ENCODE measurements around the gene GNAQ. TPM values are rescaled to one million over a fixed set of nuclear protein-coding genes. Genes with fewer than 3 reads are reported as not detected.

GNAQ gene
- total RNA-seq, 1 experiment from 2014 or later, result 38.2 TPM

DNA sequence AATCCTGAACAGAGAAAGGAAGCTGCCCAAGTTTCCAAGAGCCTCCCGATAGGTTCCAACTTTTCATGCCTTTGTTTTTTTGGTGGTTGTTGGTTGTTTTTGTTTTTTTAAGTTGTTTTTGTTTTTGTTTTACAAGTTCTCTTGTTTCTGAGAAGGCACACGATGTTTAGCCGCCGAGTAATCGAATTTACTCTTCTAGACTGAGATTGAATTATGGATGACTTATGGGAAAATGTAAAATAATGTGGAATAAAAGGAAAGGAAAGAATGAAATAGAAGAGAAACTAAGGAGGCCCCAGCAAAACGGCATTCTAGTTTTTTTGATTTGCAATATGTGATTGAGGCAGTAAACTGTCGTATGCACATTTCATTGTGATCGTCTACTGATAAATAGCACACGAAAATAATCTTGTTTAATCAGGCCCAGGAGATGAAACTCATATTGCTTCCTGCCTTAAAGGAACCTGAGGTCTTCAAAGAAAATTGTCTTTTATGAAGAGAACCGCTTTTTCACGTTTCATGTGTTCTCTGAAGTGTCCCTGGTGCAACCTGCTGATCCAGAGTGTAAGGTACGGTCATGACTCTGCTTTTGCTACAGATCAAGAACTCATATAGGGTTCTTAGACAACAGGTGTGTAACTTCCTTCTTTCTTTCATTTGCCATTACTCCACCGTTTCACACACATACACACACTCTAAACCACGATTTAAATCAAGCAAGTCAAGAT lies 1.3 kb upstream of the GNAQ start:
- Mint-ChIP-seq H3K4me3 (ENCODE audit: unreplicated experiment) (peak overlapping the region; percentile 87), H3K4me1 (ENCODE audit: insufficient read depth, unreplicated experiment) (peaks cover 37% of the 10 kb centered on the region), H3K9me3 (ENCODE audit: unreplicated experiment) (no peaks in the 10 kb centered on the region), H3K36me3 (ENCODE audit: insufficient read depth, unreplicated experiment) (no peaks in the 10 kb centered on the region), H3K27me3 (ENCODE audit: insufficient read depth, unreplicated experiment) (no peaks in the 10 kb centered on the region), H3K27ac (ENCODE audit: low read depth, unreplicated experiment) (peak overlapping the region; percentile 92)
- TF ChIP-seq, protein P1, sequence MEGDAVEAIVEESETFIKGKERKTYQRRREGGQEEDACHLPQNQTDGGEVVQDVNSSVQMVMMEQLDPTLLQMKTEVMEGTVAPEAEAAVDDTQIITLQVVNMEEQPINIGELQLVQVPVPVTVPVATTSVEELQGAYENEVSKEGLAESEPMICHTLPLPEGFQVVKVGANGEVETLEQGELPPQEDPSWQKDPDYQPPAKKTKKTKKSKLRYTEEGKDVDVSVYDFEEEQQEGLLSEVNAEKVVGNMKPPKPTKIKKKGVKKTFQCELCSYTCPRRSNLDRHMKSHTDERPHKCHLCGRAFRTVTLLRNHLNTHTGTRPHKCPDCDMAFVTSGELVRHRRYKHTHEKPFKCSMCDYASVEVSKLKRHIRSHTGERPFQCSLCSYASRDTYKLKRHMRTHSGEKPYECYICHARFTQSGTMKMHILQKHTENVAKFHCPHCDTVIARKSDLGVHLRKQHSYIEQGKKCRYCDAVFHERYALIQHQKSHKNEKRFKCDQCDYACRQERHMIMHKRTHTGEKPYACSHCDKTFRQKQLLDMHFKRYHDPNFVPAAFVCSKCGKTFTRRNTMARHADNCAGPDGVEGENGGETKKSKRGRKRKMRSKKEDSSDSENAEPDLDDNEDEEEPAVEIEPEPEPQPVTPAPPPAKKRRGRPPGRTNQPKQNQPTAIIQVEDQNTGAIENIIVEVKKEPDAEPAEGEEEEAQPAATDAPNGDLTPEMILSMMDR (IDR thresholded peaks at IDR 0.05; ENCODE audit: unreplicated experiment), result no peak
- intact Hi-C loops (cut with micrococcal nuclease), result loop anchor here (10.0 kb wide), 2 partner anchors 202 to 238 kb away; partner anchors contain the start of gene CEP78
- TSS peak; percentile 89 for BruUV-seq (replicated peaks)
- POLR2A ChIA-PET, result interaction anchor here (0.5 to 2.4 kb wide), 20 partner anchors 9 to 1780 kb away, joined by 3 to 25 read pairs (median 3); no protein-coding TSS in a partner anchor
- CTCF ChIA-PET, result interaction anchor here (0.6 to 4.9 kb wide), 5 partner anchors 51 to 254 kb away, joined by 3 to 64 read pairs (median 5); no protein-coding TSS in a partner anchor
- DNase-seq (ENCODE audit: unreplicated experiment), result no peak

DNA sequence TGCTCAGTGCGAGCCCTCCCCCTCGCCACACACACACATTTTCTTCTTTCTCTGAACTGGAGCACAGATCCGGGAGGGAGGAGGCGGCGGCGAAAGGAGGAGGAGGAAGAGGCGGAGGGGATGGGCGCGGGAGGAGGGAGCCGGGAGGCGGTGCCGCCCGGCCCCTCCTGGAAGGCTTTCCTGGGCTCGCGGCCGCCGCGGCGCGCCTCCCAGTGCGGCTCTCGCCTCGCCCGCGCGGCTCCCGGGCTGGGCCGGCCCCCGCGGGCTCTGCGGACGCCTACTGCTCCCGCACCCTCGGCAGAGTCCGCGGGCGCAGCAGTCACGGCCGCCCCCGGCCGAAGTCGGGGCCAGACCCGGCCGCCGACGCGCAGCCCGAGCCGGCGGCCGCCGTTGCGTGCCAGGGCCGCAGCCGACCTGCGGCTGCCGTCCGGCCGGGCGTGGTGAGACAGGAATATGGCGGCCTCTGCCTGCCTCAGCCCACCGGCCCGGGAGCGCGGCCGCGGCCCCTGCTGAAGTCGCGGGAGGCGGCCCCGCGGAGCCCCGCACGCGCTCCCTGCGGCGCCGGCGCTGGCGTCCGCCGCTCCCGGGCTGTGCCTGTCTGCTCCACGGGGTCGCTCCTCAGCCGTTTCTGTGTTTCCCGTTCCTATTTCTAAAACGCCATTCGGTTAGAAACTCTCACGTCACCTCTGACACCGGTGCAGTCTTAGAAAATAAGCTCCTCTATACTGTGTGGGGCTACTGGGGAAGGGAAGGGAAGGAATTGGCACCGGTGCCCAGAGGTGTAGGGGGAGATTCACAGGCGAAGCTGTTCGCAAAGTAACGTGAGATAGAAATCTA lies 500 bp upstream of the GNAQ start:
- Mint-ChIP-seq H3K27ac (ENCODE audit: low read depth, unreplicated experiment) (peak overlapping the region; percentile 92), H3K36me3 (ENCODE audit: insufficient read depth, unreplicated experiment) (no peaks in the 10 kb centered on the region), H3K4me1 (ENCODE audit: insufficient read depth, unreplicated experiment) (peaks cover 37% of the 10 kb centered on the region), H3K4me3 (ENCODE audit: unreplicated experiment) (peak overlapping the region; percentile 87), H3K27me3 (ENCODE audit: insufficient read depth, unreplicated experiment) (no peaks in the 10 kb centered on the region), H3K9me3 (ENCODE audit: unreplicated experiment) (no peaks in the 10 kb centered on the region)
- no TSS peak for BruUV-seq (replicated peaks)
- ChIA-PET CTCF (interaction anchor here (0.6 to 4.9 kb wide), 4 partner anchors 50 to 273 kb away, joined by 3 to 64 read pairs (median 5); no protein-coding TSS in a partner anchor), POLR2A (interaction anchor here (0.5 to 2.4 kb wide), 22 partner anchors 10 to 1781 kb away, joined by 3 to 25 read pairs (median 3); no protein-coding TSS in a partner anchor)
- peak; percentile 91 for DNase-seq (ENCODE audit: unreplicated experiment)
- intact Hi-C loops (cut with micrococcal nuclease), result loop anchor here (10.0 kb wide), 2 partner anchors 203 to 237 kb away; partner anchors contain the start of gene CEP78
- TF ChIP-seq, protein P1 (IDR thresholded peaks at IDR 0.05; ENCODE audit: unreplicated experiment), result no peak

DNA sequence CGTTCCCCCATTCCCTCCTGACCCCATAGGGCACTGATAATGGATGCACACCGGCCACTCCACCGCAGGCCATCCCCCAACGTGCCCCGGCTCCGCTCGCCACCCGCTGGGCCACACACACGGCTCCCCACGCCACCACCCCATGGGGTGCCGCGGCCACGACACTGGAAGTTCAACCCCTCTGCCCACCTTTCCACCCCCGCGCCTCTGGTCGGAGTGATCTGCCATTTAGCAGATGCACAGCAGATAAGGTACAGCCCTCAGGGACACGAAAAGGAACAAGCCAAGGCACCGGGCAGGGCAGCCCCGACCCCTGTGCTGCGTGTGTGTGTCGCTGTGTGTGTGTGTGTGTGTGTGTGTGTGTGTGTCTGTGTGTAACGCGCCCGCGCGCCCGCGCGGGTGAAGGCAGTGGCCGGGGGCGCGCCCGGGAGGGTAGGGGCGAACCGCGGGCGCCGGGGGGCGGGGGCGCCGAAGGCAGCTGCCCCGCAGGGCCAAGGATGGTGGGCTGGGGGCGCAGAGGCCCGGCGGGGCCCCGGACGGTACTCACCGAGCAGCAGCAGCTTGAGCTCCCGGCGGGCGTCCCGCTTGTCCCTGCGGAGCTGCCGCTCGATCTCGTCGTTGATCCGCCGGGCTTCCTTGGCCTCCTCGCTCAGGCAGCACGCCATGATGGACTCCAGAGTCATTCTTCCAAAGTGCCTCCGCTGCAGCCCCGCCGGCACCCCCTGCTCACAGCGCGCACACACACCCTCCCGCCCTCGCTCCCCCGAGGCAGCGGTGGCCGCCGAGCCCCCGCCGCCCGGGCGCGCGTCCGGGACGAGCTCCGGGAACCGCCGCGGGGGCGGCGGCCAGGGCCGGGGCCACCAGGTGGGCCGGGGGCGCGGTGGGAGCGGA lies 813 bp downstream of the GNAQ start:
- Mint-ChIP-seq H3K4me3 (ENCODE audit: unreplicated experiment) (peak overlapping the region; percentile 87), H3K36me3 (ENCODE audit: insufficient read depth, unreplicated experiment) (no peaks in the 10 kb centered on the region), H3K9me3 (ENCODE audit: unreplicated experiment) (no peaks in the 10 kb centered on the region), H3K27ac (ENCODE audit: low read depth, unreplicated experiment) (peak overlapping the region; percentile 80), H3K27me3 (ENCODE audit: insufficient read depth, unreplicated experiment) (no peaks in the 10 kb centered on the region), H3K4me1 (ENCODE audit: insufficient read depth, unreplicated experiment) (peaks cover 43% of the 10 kb centered on the region)
- ChIA-PET POLR2A (interaction anchor here (0.7 to 2.9 kb wide), 7 partner anchors 37 to 222 kb away, joined by 3 to 30 read pairs (median 3); no protein-coding TSS in a partner anchor), CTCF (interaction anchor here (0.6 to 2.0 kb wide), 2 partner anchors 49 to 215 kb away, joined by 3 to 11 read pairs; no protein-coding TSS in a partner anchor)
- BruUV-seq (replicated peaks), result no TSS peak
- intact Hi-C loops (cut with micrococcal nuclease), result loop anchor here (10.0 kb wide), 2 partner anchors 204 to 236 kb away; partner anchors contain the start of gene CEP78
- peak; percentile 27 for DNase-seq (ENCODE audit: unreplicated experiment)
- TF ChIP-seq, protein P1 (IDR thresholded peaks at IDR 0.05; ENCODE audit: unreplicated experiment), result no peak

All from MCF 10A (cell line).